ENCODE results near the gene USHBP1. TPM values are rescaled to one million over a fixed set of nuclear protein-coding genes. Genes with fewer than 3 reads are reported as not detected.

Gene USHBP1
- total RNA-seq, 1 experiment from 2014 or later = 6.4 TPM

DNA sequence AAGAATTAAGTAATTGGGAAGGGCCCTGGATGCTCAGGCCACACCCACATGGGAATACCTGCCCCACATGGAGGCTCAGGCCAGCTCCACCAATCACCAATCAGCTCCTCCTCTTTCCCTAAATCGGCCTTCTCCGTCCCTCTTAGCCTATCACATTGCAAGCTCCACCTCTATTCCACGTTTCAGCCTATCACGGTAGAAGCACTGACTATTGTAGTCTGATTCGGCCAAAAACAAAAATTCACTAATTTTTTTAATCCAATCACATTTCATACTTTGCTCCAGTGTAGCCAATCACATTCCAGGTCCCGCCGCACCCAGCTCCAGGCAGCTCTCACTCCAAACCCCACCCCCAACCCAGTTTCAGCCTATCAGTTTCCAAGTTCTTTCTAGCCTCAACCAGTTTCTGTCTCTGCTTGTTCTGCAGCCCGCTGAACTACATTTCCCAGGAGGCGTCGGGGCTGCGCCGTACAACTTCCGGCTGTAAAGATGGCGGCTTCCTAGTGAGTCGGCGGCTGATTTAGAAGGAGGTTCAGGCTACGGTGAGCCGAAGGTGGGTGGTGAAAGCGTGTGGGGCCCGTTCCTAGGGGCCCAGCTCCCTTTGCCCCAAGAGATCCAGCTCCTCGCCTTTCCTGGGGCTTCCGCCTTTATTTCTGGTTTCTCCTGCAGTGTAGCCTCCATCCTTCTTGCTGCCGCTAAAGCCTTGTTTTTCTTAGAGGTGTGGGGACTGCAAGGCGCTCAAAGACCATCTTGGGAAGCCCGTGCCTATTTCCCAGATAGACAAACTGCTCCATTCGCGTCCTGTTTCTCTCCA lies 2.6 kb upstream of the USHBP1 start, which contains the start of gene BABAM1:
Gene BABAM1, plus strand, starts transcription at position 469 of the 814 bp plus-strand sequence. CDS start 1,364 bp downstream, outside the sequence.
- H3K9ac ChIP-seq (ENCODE audit: extremely low read depth, insufficient read length, low read length) = peak within 1 kb of the TSS; percentile 94
- no peak within 1 kb of the TSS for H2AK5ac ChIP-seq (ENCODE audit: insufficient read length, low read length)
- H4K91ac ChIP-seq (ENCODE audit: insufficient read length, low read depth, low read length) = no peak within 1 kb of the TSS
- H2BK5ac ChIP-seq (ENCODE audit: insufficient read length, low read length) = peak within 1 kb of the TSS; percentile 68
- H2BK15ac ChIP-seq (ENCODE audit: low read depth, low read length) = no peak within 1 kb of the TSS
- peak within 1 kb of the TSS; percentile 94 to 96 for H3K4me3 Mint-ChIP-seq
- peaks cover 5% of the 10 kb centered on the region for H3K23me2 ChIP-seq (ENCODE audit: insufficient read length, low read depth, low read length, poor library complexity, severe bottlenecking)
- H3K9me3 ChIP-seq (ENCODE audit: control insufficient read depth, low read depth, low read length) = no peaks in the 10 kb centered on the region
- no peaks in the 10 kb centered on the region for H3K27me3 ChIP-seq (ENCODE audit: insufficient read depth, low read length)
- H3K27me3 Mint-ChIP-seq (ENCODE audit: low read depth) = peaks cover 1% of the 10 kb centered on the region
- peak within 1 kb of the TSS; percentile 93 to 97 (median 96) for H3K27ac Mint-ChIP-seq
- TF ChIP-seq, protein P1, sequence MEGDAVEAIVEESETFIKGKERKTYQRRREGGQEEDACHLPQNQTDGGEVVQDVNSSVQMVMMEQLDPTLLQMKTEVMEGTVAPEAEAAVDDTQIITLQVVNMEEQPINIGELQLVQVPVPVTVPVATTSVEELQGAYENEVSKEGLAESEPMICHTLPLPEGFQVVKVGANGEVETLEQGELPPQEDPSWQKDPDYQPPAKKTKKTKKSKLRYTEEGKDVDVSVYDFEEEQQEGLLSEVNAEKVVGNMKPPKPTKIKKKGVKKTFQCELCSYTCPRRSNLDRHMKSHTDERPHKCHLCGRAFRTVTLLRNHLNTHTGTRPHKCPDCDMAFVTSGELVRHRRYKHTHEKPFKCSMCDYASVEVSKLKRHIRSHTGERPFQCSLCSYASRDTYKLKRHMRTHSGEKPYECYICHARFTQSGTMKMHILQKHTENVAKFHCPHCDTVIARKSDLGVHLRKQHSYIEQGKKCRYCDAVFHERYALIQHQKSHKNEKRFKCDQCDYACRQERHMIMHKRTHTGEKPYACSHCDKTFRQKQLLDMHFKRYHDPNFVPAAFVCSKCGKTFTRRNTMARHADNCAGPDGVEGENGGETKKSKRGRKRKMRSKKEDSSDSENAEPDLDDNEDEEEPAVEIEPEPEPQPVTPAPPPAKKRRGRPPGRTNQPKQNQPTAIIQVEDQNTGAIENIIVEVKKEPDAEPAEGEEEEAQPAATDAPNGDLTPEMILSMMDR (conservative IDR thresholded peaks at IDR 0.05) = no peak
- DNase-seq = peak; percentile 99
- H3K79me1 ChIP-seq (ENCODE audit: insufficient read depth, low read depth, low read length, poor library complexity, severe bottlenecking) = peaks cover 10% of the 10 kb centered on the region
- H3K23ac ChIP-seq (ENCODE audit: insufficient read length, low read depth, low read length) = no peak within 1 kb of the TSS
- peaks cover 4% of the 10 kb centered on the region; the same call in 1 of the 2 replicates for H3K4me1 ChIP-seq (ENCODE audit: insufficient read depth, low read length)
- no peak within 1 kb of the TSS for H2BK12ac ChIP-seq (ENCODE audit: insufficient read length, low read depth, low read length)
- peaks cover 11 to 26% (median 25%) of the 10 kb centered on the region in 3 experiments for H3K36me3 Mint-ChIP-seq (ENCODE audit: insufficient read depth in 1 of 3, low read depth in 3 of 3)
- no peak within 1 kb of the TSS for H2BK120ac ChIP-seq (ENCODE audit: low read depth, low read length, poor library complexity, severe bottlenecking)
- H3K4me2 ChIP-seq (ENCODE audit: insufficient read depth, insufficient read length, low read length) = peak within 1 kb of the TSS; percentile 93
- H3K56ac ChIP-seq (ENCODE audit: insufficient read length, low read depth, low read length) = no peak within 1 kb of the TSS
- no peak within 1 kb of the TSS for H2BK20ac ChIP-seq (ENCODE audit: low read depth, low read length, poor library complexity, severe bottlenecking)
- H4K8ac ChIP-seq (replicated peaks; ENCODE audit: insufficient read length, low read depth, low read length) = no peak within 1 kb of the TSS
- no peak within 1 kb of the TSS for H3T11ph ChIP-seq (ENCODE audit: low read length)
- H3K18ac ChIP-seq (ENCODE audit: insufficient read length, low read depth, low read length) = peak within 1 kb of the TSS; percentile 54
- H3K4ac ChIP-seq (ENCODE audit: low read depth, low read length) = no peak within 1 kb of the TSS
- no peaks in the 10 kb centered on the region for H4K20me1 ChIP-seq (ENCODE audit: control insufficient read depth, insufficient read depth, insufficient read length)
- H3K9me3 Mint-ChIP-seq = no peaks in the 10 kb centered on the region; a peak in 1 of 5 replicates
- H2AFZ ChIP-seq (ENCODE audit: low read length) = no peak within 1 kb of the TSS
- peak within 1 kb of the TSS; percentile 51; the same call in 1 of the 2 replicates for H3K14ac ChIP-seq (ENCODE audit: insufficient read depth, low read length)
- no peaks in the 10 kb centered on the region for H3K79me2 ChIP-seq (ENCODE audit: insufficient read depth, low read length)
- no peak within 1 kb of the TSS for H3K27ac ChIP-seq (ENCODE audit: insufficient read length, low read depth, low read length)
- peaks cover 15 to 27% of the 10 kb centered on the region in 2 experiments for H3K4me1 Mint-ChIP-seq
- H4K5ac ChIP-seq (ENCODE audit: insufficient read length, low read depth, low read length) = no peak within 1 kb of the TSS
- no CpG with 5 or more reads among the region's 27 CpGs for WGBS (ENCODE audit: extremely low coverage, insufficient read length, low lambda C conversion rate)

All from H9 (cell line).